ACHN (cell line): ENCODE results near the gene CYS1.

Experiments
- DNase-seq: peaks from one replicate; pipeline ENCODE4 v3.0.0-alpha.2; 2015
- in situ Hi-C: cut with HindIII; loops from 2 replicates; pipeline ENCODE4 v1.10.0; 2017; ENCODE audit warnings: low sequenced_read_pairs, low pct_ligation_motif_present, low pct_unique_long_range_greater_than_20kb

The CYS1 gene

DNA sequence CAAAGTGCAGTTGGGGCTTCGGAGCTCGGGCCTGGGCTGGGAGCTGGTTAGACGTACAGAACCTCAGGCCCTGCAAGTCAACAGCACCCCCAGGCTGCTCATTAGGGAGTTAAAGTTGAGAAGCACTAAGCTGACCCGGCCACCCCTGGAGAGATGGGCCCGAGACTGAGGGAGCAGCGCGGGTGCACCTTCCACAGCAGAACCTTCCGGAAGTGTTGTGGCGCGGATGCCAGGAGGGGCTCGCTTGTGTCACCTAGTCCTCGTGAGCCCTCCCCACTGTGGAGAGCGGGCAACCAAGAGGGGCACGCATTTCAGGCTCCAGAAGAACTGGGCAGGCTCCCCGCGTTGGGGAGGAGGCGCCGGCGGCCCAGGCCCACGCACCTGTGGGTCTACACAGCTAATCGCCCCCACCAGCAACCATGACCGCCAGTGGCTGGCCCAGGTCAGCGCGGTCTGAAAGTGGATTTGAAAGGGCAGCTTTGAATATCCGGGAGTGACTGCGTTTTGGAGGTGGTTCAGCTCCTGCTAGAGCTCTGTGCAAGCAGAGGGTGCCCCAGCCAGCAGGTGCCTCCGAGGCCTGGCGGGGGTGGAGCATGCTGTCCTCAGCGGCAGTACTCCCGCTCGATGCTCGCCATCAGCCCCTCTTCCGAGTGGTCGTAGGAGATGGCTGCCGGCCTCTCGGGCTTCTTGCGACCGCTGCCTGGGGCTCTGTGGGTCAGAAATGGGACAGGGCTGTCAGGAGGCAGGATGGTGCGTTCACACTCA, 21.8 kb downstream of the CYS1 start:
- no peak for DNase-seq
- in situ Hi-C loops = no loop called here

- in situ Hi-C loops = no loop called here
- no peak for DNase-seq
Measured at GRCh38 chr2:10057231-10058107, 22.7 kb downstream of the CYS1 start.

GRCh38 chr2:10056439-10056838, 23.8 kb downstream of the CYS1 start:
- in situ Hi-C loops = no loop called here
- no peak for DNase-seq

DNA sequence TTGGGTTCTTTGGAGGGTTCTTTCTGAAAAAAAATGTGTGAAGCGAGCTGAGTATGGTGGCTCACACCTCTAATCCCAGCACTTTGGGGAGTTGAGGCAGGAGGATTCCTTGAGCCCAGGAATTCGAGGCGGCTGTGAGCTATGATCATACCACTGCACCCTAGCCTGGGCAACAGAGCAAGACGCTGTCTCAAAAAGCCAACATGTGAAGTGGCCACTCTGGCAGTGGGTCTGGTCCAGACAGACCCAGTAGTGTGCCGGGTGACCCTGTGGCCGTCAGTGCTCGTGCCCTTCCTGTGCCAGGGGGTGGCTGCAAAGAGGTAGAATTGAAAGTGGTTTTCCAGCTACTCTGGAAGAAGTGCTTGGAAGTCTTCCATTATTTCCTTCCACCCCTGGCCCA, 25.2 kb downstream of the CYS1 start:
- in situ Hi-C loops = no loop called here
- no peak for DNase-seq

DNA sequence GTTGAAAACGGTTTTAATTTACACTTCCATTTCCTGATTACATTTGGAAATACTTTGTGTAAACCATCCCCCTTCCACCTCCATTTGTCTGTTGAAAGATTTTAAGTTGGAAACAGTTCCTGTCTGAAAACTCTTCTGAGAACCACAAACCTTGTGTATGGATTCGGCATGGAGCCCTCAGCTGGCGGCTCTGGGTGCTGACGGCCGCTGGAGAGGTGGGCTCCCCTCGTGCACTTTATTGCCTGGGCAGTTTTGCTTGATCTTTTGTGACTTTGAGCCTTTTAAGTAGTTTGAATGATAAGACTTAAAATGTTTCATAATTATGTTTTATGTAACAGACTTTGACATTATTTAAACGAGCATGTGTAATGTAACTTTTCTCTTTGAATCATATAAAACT, 25.8 kb downstream of the CYS1 start:
- in situ Hi-C loops = no loop called here
- no peak for DNase-seq

DNA sequence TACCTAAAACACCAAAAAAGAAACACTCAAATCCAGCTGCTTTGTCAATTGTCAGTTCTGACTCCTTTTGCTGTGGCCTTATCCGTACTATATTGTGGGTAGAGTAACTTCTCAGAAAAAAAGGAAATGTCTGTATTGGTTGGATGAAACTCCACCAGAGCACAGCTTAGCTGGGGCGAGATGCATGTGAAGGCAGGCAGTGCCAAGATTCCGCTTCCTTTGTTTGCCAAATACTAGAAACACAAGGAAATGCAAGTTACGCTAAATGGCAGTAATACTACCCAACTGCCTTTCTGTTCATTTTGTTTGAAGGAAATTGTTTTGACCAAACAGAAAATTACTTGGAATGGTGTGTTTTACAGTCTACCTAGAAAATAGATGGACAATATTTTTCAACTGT, 26.9 kb downstream of the CYS1 start:
- DNase-seq = no peak
- in situ Hi-C loops = no loop called here

DNA sequence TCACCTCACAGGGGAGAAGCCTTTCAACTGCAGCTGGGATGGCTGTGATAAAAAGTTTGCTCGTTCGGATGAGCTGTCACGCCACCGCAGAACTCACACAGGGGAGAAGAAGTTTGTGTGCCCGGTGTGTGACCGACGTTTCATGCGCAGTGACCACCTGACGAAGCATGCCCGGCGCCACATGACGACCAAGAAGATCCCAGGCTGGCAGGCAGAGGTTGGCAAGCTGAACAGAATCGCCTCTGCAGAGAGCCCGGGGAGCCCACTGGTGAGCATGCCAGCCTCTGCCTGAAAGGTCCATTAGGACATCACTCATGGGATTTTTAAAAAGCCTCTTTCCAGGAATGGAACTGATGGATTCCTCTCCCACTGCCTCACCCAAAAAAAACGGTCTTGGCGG, 28.0 kb downstream of the CYS1 start:
- in situ Hi-C loops = no loop called here
- DNase-seq = no peak

- peak; percentile 67 for DNase-seq
- in situ Hi-C loops = loop anchor here (25.0 kb wide), 1 partner anchor 236 kb away; no protein-coding TSS in a partner anchor
Measured at GRCh38 chr2:10048501-10049171, 31.6 kb downstream of the CYS1 start.

- in situ Hi-C loops = loop anchor here (25.0 kb wide), 1 partner anchor 236 kb away; no protein-coding TSS in a partner anchor
- no peak for DNase-seq
Measured at GRCh38 chr2:10047616-10048500, 32.4 kb downstream of the CYS1 start.

GRCh38 chr2:10046931-10047330, 33.3 kb downstream of the CYS1 start:
- DNase-seq = no peak
- in situ Hi-C loops = loop anchor here (25.0 kb wide), 1 partner anchor 235 kb away; no protein-coding TSS in a partner anchor

- no peak for DNase-seq
- in situ Hi-C loops = loop anchor here (25.0 kb wide), 1 partner anchor 233 kb away; no protein-coding TSS in a partner anchor
Measured at GRCh38 chr2:10045561-10046355, 34.5 kb downstream of the CYS1 start.

DNA sequence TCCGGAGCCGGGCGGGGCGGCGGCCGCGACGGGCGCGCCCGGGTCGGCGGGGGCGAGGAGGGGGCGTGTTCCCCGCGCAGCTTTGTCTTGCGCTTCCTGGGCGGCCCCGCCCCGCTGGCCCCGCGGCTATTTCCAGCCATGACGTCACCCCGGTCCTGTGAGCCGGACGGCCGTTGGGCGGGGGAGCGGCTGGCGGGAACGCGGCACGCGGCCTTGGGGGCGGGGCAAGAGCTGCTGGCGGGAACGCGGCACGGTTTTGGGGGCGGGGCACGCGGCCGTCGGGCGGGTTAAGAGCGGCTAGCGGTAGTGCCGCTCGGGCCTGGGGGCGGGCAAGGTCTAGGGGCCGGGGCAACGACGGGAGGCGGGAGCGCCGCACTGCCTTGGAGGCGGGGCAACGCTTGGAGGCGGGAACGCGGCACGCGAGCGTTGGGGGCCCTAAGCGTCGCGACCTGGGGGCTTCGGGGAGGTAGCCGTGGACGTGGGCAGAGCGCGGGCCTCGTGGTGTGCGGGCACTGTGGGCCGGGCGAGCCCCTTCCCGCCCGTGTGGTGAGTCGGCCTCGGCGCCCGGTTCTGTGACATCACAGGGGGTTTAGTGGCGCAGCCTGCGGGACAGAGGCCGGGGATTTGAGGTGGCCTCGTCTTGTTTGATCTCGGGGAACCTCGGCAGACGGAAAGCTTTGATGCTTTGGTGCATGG, 36.2 kb downstream of the CYS1 start:
- DNase-seq = peak; percentile 96
- in situ Hi-C loops = loop anchor here (25.0 kb wide), 1 partner anchor 232 kb away; no protein-coding TSS in a partner anchor

- in situ Hi-C loops = loop anchor here (25.0 kb wide), 1 partner anchor 231 kb away; no protein-coding TSS in a partner anchor
- peak; percentile 94 for DNase-seq
Measured at GRCh38 chr2:10043256-10043905, 36.8 kb downstream of the CYS1 start, which contains the start of gene KLF11. Gene KLF11, plus strand, starts transcription at chr2:10043550. Its CDS starts 167 bp downstream, at chr2:10043717.

- in situ Hi-C loops = loop anchor here (25.0 kb wide), 1 partner anchor 230 kb away; no protein-coding TSS in a partner anchor
- peak; percentile 87 for DNase-seq
Measured at GRCh38 chr2:10042301-10043161, 37.7 kb downstream of the CYS1 start.

DNA sequence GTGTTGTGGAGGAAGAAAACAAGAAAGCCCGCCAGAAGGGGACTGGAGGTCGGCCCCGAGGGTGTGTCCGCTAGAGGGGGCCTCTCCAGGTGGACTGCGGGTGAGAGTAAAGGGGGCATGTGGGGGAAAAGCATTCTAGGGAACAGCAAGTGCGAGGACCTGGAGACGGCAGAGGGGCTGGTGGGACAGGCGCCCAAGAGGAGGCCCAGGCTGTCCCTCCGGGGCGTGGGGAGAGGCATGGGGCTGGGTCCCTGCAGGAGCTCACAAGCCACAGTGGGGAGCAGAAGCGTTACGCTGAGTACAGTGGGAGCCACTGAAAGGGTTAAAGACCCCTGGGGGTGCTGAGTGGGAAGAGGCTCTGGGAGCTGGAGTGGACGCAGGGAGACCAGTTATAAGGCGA, 38.5 kb downstream of the CYS1 start:
- DNase-seq = no peak
- in situ Hi-C loops = loop anchor here (25.0 kb wide), 1 partner anchor 229 kb away; no protein-coding TSS in a partner anchor
